ENCODE data around the gene PPARGC1A.
A peak's percentile ranks its signal among the peaks of the same experiment; 100 is the strongest.

Gene PPARGC1A

GRCh38 chr4:23878912-23879732 is 10.7 kb downstream of the PPARGC1A start:
- DNase-seq: no peak

DNA sequence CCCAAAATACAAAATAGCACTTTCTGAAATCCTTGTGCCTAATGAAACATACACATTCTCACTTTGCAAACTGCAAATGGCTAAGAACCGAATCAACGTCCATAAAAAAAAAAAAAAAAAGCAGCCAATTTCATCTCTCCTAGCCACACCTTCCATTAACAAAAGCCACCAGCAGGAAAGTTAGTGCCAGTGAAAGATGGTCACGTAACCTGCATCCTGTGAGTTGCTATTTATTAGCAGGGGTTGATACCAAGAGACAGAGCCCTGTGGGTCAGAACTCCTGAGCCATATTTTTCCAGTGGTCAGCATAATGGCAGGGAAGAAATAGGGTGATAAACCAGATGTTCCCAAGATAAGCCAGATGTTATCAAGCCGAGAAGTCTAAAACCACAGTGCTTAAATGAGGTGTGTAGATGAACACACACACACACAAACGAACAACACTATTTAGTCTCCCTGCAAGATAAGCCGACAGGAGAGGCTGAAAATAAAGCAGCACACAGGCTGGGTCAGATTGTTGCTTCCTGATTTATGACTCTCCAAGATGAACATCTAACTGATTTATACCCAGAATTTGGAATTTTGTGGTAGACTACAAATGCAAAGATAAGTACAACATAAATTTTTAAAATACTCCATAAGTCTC is 11.5 kb downstream of the PPARGC1A start:
- no peak for DNase-seq

- DNase-seq: no peak
Measured at GRCh38 chr4:23877758-23878229, 12.1 kb downstream of the PPARGC1A start.

DNA sequence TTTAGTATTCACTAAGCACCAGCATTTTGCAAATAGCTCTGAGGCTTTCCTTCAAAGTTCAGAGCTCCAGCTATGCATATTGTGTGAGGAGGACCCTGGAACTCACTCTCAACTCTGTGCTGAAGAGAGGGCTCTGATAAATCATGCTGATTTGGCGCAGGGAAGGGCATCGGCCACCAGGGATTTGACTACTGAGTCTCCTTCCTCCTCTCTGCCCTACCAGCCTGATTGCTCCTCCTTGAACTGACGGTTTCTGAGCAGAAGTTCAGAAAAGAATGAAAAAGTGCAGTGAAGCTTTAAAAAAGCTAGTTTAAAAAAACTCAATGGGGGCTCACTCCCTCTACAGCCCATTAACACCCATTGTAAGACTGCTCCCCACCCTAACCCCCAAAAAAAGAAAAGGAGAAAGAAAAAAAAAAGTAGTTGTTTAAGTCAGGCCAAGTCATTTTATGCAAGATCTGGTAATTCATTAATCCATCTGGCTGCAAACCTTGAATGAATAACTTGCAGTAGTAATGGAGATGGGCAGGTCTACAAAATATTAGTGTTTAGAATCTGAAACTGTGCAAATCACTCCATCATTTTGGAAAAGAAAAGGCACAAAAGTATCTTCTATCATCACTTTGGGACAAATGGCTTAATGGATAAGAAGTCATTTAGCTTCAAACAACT is 13.3 kb downstream of the PPARGC1A start:
- DNase-seq: no peak

DNA sequence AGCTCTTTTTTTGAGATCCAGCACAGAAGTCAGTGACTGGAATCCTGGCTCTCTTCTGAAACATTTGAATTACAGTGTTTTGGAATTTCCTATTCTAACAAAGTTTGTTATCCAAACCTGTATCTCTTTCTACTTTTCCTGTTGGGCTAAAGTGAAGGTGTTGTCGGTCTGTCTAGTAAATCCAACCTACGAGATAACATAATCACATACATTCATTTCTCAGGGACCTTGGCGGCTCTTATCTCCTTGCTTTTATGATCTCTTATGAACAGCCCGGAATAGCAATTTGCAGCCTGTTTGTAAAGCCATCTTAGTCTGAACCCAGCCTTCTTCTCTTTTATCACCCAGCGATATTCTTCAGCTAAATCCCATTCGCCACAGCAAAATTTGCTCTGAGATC is 14.5 kb downstream of the PPARGC1A start:
- DNase-seq: no peak

DNA sequence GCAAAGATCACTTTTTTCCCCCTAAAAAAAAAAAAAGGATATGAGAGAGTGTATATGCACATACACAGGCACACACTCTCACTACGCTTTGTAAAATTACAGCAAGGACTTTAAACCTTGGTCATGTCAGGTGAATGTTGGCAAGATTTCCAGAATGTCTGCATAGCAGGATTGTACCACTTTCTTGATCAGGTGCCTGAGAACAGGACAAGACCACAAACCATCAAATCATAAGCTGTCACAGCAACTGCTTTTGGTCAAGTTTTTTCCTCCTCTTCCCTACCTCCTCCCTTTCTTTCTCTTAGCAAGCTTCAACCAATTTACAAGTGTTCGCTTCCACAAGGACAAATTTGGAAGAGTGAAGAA is 15.3 kb downstream of the PPARGC1A start:
- no peak for DNase-seq

DNA sequence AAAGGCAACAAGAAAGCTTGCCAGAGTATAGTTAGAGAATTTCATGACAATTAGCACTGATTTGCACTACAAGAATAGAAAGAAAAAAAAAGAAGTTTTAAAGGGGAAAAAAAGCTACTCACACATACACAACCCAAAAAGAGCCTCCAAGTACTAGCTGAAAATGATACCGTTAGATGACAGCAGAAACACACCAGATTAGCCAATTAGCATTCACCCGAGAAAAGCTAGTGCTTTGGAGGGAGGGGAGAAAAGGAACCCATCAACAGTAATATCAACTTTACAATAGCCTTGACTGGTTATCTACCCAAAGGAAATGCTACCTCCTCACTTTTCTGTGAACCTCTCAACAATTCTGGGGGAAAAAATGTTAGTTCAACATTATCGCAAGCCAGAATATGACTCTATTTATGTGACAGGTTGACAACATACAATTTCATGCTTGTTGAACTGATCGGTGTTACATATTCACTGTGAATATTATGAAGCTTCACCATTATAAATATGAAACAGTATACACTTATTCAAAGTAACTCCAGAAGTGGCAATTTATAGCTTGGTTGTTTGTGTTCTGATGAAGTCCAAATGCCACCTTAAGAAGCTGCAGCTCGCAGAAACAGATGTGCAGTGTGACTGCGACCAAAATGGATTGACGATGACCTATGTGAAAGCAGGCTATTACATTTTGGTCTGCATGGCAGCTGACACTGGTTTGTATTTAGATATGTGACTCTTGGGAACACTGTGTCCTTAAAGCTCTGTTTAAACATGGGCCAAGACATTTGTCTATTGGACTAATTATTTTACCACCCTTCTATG is 15.9 kb downstream of the PPARGC1A start:
- DNase-seq: no peak

- DNase-seq: no peak
Measured at GRCh38 chr4:23871426-23871825, 18.4 kb downstream of the PPARGC1A start.

DNA sequence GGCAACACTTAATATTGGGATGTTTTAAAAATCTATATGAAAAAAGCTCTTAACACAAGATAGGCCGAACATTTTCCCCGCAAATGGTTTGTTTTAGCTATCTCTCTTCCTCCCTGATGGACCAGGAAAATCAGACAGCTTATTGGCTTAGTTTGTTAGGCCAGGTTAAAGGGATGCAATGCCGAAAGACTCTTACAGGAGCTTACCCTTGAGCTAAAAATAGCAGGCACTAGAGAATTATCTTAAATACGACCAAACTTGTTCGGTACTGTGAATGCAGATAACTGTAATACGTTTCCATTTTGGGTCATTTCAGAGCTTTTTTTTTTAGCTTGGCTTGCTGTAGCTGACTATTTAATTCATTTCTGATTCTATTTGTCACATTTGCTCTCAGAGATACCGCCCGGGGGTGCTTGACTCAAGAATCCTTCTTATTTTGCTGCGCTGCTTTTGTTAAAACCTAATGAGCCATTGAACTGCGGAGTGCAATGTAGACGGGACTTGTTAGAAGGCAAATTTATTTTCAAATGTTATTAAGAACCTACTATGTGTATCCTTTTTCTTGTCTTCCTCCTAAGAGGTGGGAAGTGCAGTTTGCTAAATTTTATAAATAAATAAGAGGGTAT is 23.3 kb downstream of the PPARGC1A start:
- peak; percentile 43 for DNase-seq

DNA sequence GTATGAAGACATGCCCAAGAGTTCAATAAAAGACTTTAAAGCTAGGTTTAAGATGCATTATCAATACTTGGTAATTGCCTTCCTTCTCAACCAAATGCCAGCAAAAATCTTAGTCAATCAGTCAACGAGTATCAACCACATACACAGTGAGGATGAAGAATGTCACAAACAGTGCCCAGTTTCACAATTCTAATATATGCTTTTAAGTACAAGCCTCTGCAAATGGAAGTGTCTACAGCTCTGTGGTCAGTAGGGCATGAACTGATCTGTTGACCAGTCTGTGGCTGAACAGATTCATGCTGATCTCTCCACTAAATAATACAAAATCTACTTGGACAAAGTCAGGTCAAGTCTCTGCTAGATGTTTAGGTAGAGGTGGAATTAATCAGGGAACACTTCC is 27.9 kb downstream of the PPARGC1A start:
- no peak for DNase-seq

GRCh38 chr4:23860919-23861318 is 28.9 kb downstream of the PPARGC1A start:
- DNase-seq: no peak

DNA sequence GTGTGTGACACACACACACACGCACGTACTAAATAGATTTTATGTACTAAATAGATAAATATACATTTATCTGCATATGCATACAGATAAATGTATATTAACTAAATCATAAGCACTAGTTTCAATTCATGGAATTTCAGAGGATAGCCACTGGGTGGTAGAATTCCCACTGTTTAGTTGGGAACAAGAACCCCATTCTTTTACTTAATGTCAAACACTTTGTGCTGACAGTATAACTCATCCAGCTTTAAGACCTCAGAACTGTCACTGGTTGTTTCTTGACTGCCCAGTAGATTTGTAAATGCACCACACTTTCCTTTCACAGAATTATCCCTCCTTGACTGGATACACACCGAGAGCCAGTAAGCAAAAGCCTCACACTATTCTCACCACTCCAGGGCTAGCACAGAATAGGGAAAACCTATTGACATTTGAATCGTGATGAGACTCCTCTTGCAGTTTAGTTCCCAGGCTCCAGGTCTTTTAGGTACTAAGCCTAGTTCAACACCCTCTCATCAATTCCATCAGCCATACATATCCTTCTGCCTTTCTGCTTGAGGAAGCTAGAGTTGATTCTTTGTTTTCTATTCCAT is 32.4 kb downstream of the PPARGC1A start:
- no peak for DNase-seq

- no peak for DNase-seq
Measured at GRCh38 chr4:23856630-23857029, 33.2 kb downstream of the PPARGC1A start.

DNA sequence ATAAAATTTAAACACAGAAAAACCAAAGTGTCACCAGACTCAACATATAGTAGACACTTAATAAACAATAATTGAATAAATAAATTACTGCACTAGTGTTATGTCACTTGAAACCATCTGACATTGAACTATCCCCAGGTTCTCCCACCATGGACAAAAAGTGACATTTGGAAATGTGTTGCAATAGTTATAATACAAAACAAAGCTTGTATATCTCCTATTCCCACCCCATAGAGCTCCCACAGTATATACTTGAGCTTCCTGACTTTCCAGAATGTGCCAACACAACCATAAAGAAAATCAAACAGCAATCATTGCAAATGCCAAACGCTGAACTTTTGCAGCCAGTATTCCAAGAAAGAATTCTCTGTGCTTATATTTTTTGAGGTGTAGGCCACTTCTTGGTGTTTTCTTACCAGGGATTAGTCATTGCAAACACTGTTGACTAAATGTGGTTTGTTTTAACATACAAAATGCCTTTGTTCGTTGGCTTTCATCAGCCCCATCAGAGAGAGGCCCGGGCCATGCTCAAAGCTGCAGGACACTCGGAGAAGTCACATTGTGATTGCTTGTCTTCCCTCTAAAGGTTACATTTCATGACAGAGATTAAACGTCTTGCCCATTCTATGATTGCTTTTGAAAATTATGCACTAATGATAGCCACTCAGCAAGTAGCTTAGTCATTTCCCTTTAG is 33.8 kb downstream of the PPARGC1A start:
- no peak for DNase-seq

DNA sequence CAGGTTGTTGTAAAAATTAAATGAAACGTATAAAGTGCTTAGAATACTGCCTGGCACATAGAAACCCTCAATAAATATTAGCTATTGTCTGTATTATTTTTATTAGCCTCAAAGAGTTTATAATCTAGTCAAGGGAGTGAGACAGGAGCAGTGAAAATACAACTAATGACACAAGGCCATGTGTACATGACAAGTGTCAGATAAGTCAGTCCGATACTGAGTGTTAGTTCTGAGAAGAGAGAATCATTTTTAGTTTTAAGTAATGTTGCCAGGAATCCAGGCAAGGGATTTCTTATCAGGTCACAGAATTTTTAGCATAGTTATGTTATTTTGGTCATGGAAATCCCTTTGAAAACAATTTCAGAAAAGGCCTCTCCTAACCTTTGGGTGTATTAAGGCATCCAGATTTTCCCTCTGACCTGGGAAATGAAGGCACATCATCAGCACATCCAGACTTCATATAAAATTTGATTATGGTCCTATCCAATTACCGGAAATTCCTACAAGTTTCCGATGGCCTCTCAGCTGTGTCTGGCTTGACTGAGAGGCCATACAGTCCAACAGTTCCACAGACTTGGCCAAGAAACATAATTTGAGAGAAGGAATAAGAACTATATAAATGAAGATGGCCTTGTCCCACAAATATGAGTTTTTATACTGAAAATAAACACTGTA is 35.7 kb downstream of the PPARGC1A start:
- DNase-seq: no peak

DNA sequence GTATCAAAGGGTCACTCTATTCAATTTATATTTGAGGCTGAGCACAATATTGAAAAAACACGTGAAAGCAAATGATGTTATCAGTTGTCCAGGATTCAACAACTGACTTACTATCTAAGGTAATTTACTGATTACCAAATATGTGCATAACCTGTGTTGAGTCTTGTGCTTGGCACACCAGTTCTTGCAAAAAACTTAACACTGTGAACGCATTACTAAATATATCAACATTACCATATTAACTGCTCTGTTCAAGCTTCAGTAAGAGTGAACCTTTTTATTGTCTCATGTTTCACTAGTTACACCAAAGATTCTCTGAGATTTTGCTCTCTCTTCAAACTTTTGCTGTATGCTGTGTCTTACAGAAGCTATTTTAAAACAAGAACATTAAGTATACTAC is 38.4 kb downstream of the PPARGC1A start:
- DNase-seq: no peak

GRCh38 chr4:23847158-23847557 is 42.7 kb downstream of the PPARGC1A start:
- DNase-seq: no peak

- no peak for DNase-seq
Measured at GRCh38 chr4:23844961-23845360, 44.9 kb downstream of the PPARGC1A start.

- DNase-seq: no peak
Measured at GRCh38 chr4:23839279-23839678, 50.6 kb downstream of the PPARGC1A start.

DNA sequence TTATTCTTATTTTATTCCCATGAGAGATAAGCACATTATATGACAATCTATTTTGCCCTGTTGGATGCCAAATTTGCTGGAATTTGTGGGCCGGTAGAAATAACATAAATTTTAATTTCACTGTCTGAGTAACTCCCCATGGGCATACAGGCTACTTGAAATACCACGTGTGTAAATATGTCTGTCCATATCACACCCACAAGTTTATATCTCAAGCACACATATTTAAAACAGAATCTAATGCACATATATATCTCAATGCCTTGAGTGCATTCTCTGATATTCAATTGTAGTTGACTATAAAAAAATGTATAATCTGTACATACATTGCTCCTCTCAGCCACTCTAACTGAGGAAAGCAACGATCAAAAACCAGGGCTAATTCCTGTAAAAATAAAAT is 51.2 kb downstream of the PPARGC1A start:
- DNase-seq: no peak

- no peak for DNase-seq
Measured at GRCh38 chr4:23838131-23838530, 51.7 kb downstream of the PPARGC1A start.
